ENCODE data around the gene TIMP3.

TIMP3 gene

DNA sequence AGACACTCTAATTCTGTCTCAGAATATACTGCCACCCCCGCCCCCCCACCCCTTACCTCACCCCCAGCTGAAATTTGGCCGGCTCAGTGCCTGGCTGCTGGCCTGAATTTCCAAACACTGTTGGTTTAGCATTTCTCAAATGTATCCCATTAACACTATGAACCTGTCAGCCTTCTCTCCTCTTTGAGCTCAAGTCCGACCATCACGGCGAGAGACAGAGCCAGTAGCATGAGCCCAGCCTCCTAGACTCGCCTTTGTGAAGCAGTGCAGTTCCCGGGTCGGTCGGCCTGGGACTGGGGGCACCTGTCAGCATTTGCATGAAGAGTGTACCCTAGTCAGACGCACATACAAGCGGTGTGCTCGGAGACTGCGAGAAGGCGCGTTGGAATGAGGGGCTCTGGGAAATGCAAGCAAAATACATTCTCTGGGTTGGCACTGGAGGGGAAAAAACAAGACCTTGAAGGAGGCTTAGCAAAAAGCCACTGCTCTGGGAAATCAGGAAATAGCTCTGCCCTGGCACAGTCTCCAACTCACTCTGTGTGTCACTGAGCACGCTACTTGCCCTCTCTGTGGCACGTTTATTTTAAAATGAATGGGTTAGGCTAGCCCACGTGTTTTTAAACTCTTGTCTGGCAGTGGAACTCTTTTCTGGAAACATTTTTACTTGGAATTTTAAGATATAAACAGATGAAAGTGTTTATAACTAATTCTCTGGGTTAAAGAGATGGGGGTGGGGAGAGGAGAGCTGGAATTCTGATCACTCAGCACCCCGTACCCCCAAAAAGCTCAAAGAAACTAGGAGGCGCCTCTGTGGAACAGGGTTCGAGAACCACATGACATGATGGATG, 108.3 kb downstream of the TIMP3 start:
- no peak for TF ChIP-seq CTCF (conservative IDR thresholded peaks at IDR 0.05; ENCODE audit: low read depth, low read length)
- no peak for DNase-seq (ENCODE audit: low read depth)
- H3K4me3 ChIP-seq (ENCODE audit: low read length), result no peak overlapping the region

- H3K4me3 ChIP-seq (ENCODE audit: low read length), result no peak overlapping the region
- TF ChIP-seq CTCF (conservative IDR thresholded peaks at IDR 0.05; ENCODE audit: low read depth, low read length), result no peak
- no peak for DNase-seq (ENCODE audit: low read depth)
Measured at GRCh38 chr22:32910429-32910772, 108.9 kb downstream of the TIMP3 start.

DNA sequence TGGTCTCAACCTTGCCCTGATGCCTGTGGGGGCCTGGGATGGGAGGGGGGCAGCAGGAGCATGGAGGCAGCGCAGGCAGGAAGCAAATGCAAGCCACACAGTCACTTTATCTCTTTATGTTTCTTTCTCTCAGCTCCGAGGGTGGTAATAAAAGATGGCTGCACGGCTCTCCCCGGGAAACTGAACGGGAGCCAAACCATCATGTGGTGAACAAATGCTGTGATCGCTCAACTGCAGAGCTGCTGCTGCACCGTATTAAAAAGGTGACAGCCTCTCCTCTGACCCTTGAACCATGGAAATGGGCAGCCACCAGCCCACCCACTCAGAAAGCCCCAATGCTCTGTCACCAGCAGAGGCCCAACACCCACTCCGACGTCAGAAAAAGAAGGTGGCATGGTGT, 110.0 kb downstream of the TIMP3 start:
- H3K4me3 ChIP-seq (ENCODE audit: low read length), result no peak overlapping the region
- no peak for DNase-seq (ENCODE audit: low read depth)
- no peak for TF ChIP-seq CTCF (conservative IDR thresholded peaks at IDR 0.05; ENCODE audit: low read depth, low read length)
